Chondrocyte (in vitro differentiated cells): ENCODE measurements around the gene KANK3. TPM values are rescaled to one million over a fixed set of nuclear protein-coding genes. Genes with fewer than 3 reads are reported as not detected.
A peak's percentile ranks its signal among the peaks of the same experiment; 100 is the strongest.
"Not testable (repeated sequence)": the region's sequence is repeated elsewhere in the genome, so short reads cannot be mapped to it uniquely, and the experiment has no call there.

Experiments
- DNase-seq: peaks from one replicate; pipeline ENCODE4 v3.0.0; 2021; ENCODE audit warnings: mixed read lengths, low spot score
- H3K27ac Mint-ChIP-seq: one replicate; pipeline ENCODE4 v1.8.0; 2021; ENCODE audit warnings: mild to moderate bottlenecking, moderate library complexity, mixed read lengths; ENCODE audit not compliant: unreplicated experiment
- H3K27me3 Mint-ChIP-seq: 2 replicates; pipeline ENCODE4 v1.8.0; 2021; ENCODE audit warnings: low read depth, mixed read lengths
- H3K36me3 Mint-ChIP-seq: 2 replicates; pipeline ENCODE4 v1.8.0; 2021; ENCODE audit warnings: low read depth, mixed read lengths
- H3K4me1 Mint-ChIP-seq: 2 replicates; pipeline ENCODE4 v1.8.0; 2021; ENCODE audit warnings: low read depth, mild to moderate bottlenecking, mixed read lengths
- H3K4me3 Mint-ChIP-seq: one replicate; pipeline ENCODE4 v1.8.0; 2021; ENCODE audit warnings: mild to moderate bottlenecking, moderate library complexity, mixed read lengths; ENCODE audit not compliant: unreplicated experiment
- H3K9me3 Mint-ChIP-seq: 2 replicates; pipeline ENCODE4 v1.8.0; 2021; ENCODE audit warnings: low read depth, mixed read lengths
- CTCF ChIP-seq: fragments of 200-600 bp; sonication (generic); IDR thresholded peaks from 2 replicates; pipeline ENCODE4 v1.5.0; 2021; ENCODE audit warnings: antibody characterized with exemption, mild to moderate bottlenecking, moderate library complexity
- total RNA-seq: library from RNA; stranded (reverse); gene quantifications from 3 replicates; pipeline ENCODE4 v1.2.1, GENCODE V29; 2021

KANK3 gene
- total RNA-seq, 1 donor from 2014 or later: 1.2 TPM

GRCh38 chr19:8389891-8390616, 47.0 kb upstream of the KANK3 start, which contains the start of gene RAB11B:
TSS of gene RAB11B (plus strand) at chr19:8390360. CDS start at chr19:8390417, 57 bp downstream.
- TF ChIP-seq CTCF: no peak
- Mint-ChIP-seq H3K4me3 (peak within 1 kb of the TSS; percentile 84), H3K27me3 (no peaks in the 10 kb centered on the region), H3K4me1 (peaks cover 56% of the 10 kb centered on the region), H3K9me3 (peaks cover 4% of the 10 kb centered on the region), H3K36me3 (peaks cover 3% of the 10 kb centered on the region), H3K27ac (peak within 1 kb of the TSS; percentile 97)
- peak; percentile 99 for DNase-seq

GRCh38 chr19:8388612-8388958, 45.5 kb upstream of the KANK3 start:
- H3K4me3 Mint-ChIP-seq: no peak overlapping the region
- peaks cover 41% of the 10 kb centered on the region for H3K4me1 Mint-ChIP-seq
- peaks cover 4% of the 10 kb centered on the region for H3K9me3 Mint-ChIP-seq
- H3K27ac Mint-ChIP-seq: no peak overlapping the region
- DNase-seq: no peak
- peaks cover 3% of the 10 kb centered on the region for H3K36me3 Mint-ChIP-seq
- no peaks in the 10 kb centered on the region for H3K27me3 Mint-ChIP-seq
- no peak for TF ChIP-seq CTCF

- no peaks in the 10 kb centered on the region for H3K27me3 Mint-ChIP-seq
- H3K4me3 Mint-ChIP-seq: no peak overlapping the region
- DNase-seq: peak; percentile 21
- peaks cover 35% of the 10 kb centered on the region for H3K4me1 Mint-ChIP-seq
- peaks cover 4% of the 10 kb centered on the region for H3K9me3 Mint-ChIP-seq
- no peak for TF ChIP-seq CTCF
- H3K27ac Mint-ChIP-seq: no peak overlapping the region
- H3K36me3 Mint-ChIP-seq: peaks cover 3% of the 10 kb centered on the region
Observed at GRCh38 chr19:8387688-8388611, 44.9 kb upstream of the KANK3 start.

GRCh38 chr19:8386990-8387389, 43.9 kb upstream of the KANK3 start:
- peaks cover 26% of the 10 kb centered on the region for H3K4me1 Mint-ChIP-seq
- H3K27me3 Mint-ChIP-seq: no peaks in the 10 kb centered on the region
- H3K36me3 Mint-ChIP-seq: peaks cover 3% of the 10 kb centered on the region
- no peak overlapping the region for H3K4me3 Mint-ChIP-seq
- no peak for TF ChIP-seq CTCF
- peaks cover 4% of the 10 kb centered on the region for H3K9me3 Mint-ChIP-seq
- no peak for DNase-seq
- H3K27ac Mint-ChIP-seq: no peak overlapping the region

- DNase-seq: peak; percentile 17
- H3K27ac Mint-ChIP-seq, H3K27me3 Mint-ChIP-seq, H3K4me3 Mint-ChIP-seq, H3K36me3 Mint-ChIP-seq, H3K9me3 Mint-ChIP-seq: not testable (repeated sequence)
- peaks cover 21% of the 10 kb centered on the region for H3K4me1 Mint-ChIP-seq
Observed at GRCh38 chr19:8386419-8386818, 43.4 kb upstream of the KANK3 start.

- not testable (repeated sequence) for H3K27ac Mint-ChIP-seq
Observed at GRCh38 chr19:8385566-8385965, 42.5 kb upstream of the KANK3 start.

GRCh38 chr19:8385103-8385502, 42.0 kb upstream of the KANK3 start:
- peaks cover 15% of the 10 kb centered on the region for H3K4me1 Mint-ChIP-seq
- H3K9me3 Mint-ChIP-seq, H3K27ac Mint-ChIP-seq, DNase-seq, H3K27me3 Mint-ChIP-seq, H3K4me3 Mint-ChIP-seq, H3K36me3 Mint-ChIP-seq: not testable (repeated sequence)

More at GRCh38 chr19:8385566-8385965, 42.5 kb upstream of the KANK3 start:
- H3K4me3 Mint-ChIP-seq, H3K27me3 Mint-ChIP-seq, H3K36me3 Mint-ChIP-seq, DNase-seq, H3K9me3 Mint-ChIP-seq: not testable (repeated sequence)
- peaks cover 15% of the 10 kb centered on the region for H3K4me1 Mint-ChIP-seq

- H3K9me3 Mint-ChIP-seq, H3K4me1 Mint-ChIP-seq, DNase-seq, H3K27ac Mint-ChIP-seq, H3K4me3 Mint-ChIP-seq, H3K27me3 Mint-ChIP-seq, H3K36me3 Mint-ChIP-seq: not testable (repeated sequence)
Observed at GRCh38 chr19:8384569-8384968, 41.5 kb upstream of the KANK3 start.
